Measurements from ENCODE around the gene IGF2BP3.
"Not testable (repeated sequence)": the region's sequence is repeated elsewhere in the genome, so short reads cannot be mapped to it uniquely, and the experiment has no call there.

IGF2BP3 gene

GRCh38 chr7:23470330-23471105 is at the start of gene IGF2BP3:
Gene IGF2BP3, minus strand, starts transcription at chr7:23470491. Its CDS starts 381 bp downstream, at chr7:23470110.
- TF ChIP-seq CTCF (IDR thresholded peaks at IDR 0.05; ENCODE audit: insufficient read depth, low read depth, low read length, missing control alignments): no peak
- peak; percentile 96 for DNase-seq (ENCODE audit: low read depth)
- peak within 1 kb of the TSS; percentile 98 for H3K4me3 ChIP-seq (ENCODE audit: low read depth, low read length)

- TF ChIP-seq CTCF (IDR thresholded peaks at IDR 0.05; ENCODE audit: insufficient read depth, low read depth, low read length, missing control alignments): no peak
- peak; percentile 48 for DNase-seq (ENCODE audit: low read depth)
- H3K4me3 ChIP-seq (ENCODE audit: low read depth, low read length): no peak overlapping the region
These were observed 44.5 kb upstream of the IGF2BP3 start for GRCh38 chr7:23514755-23515154.

GRCh38 chr7:23513746-23514145 is 43.5 kb upstream of the IGF2BP3 start:
- H3K4me3 ChIP-seq (ENCODE audit: low read depth, low read length); DNase-seq (ENCODE audit: low read depth): not testable (repeated sequence)

GRCh38 chr7:23494009-23494408 is 23.7 kb upstream of the IGF2BP3 start:
- TF ChIP-seq CTCF (IDR thresholded peaks at IDR 0.05; ENCODE audit: insufficient read depth, low read depth, low read length, missing control alignments): no peak
- DNase-seq (ENCODE audit: low read depth): no peak
- no peak overlapping the region for H3K4me3 ChIP-seq (ENCODE audit: low read depth, low read length)

- no peak overlapping the region for H3K4me3 ChIP-seq (ENCODE audit: low read depth, low read length)
- no peak for TF ChIP-seq CTCF (IDR thresholded peaks at IDR 0.05; ENCODE audit: insufficient read depth, low read depth, low read length, missing control alignments)
- no peak for DNase-seq (ENCODE audit: low read depth)
These were observed 21.2 kb upstream of the IGF2BP3 start for GRCh38 chr7:23491502-23491901.

- H3K4me3 ChIP-seq (ENCODE audit: low read depth, low read length): peak overlapping the region; percentile 64
- no peak for TF ChIP-seq CTCF (IDR thresholded peaks at IDR 0.05; ENCODE audit: insufficient read depth, low read depth, low read length, missing control alignments)
- peak; percentile 68 for DNase-seq (ENCODE audit: low read depth)
These were observed 20.3 kb upstream of the IGF2BP3 start for GRCh38 chr7:23490357-23491135.

- DNase-seq (ENCODE audit: low read depth); H3K4me3 ChIP-seq (ENCODE audit: low read depth, low read length): not testable (repeated sequence)
These were observed 18.4 kb upstream of the IGF2BP3 start for GRCh38 chr7:23488714-23489113.

Measured in GM12865 (cell line).